ENCODE results near the gene PAK1. TPM values are rescaled to one million over a fixed set of nuclear protein-coding genes. Genes with fewer than 3 reads are reported as not detected.

PAK1 gene
- polyA plus RNA-seq, 1 experiment: 62.3 TPM

- ChIA-PET CTCF (no interaction called here), POLR2A (no interaction called here)
- Histone ChIP-seq H3K36me3 (ENCODE audit: control insufficient read depth, insufficient read depth, low read length) (no peaks in the 10 kb centered on the region), H3K27me3 (ENCODE audit: control insufficient read depth, insufficient read depth, low read length) (no peaks in the 10 kb centered on the region), H3K4me3 (ENCODE audit: low read depth, low read length) (no peak overlapping the region)
- TF ChIP-seq CTCF (IDR thresholded peaks at IDR 0.05; ENCODE audit: insufficient read depth, low read depth, low read length): no peak
- no peak for DNase-seq (ENCODE audit: low read depth)
Observed at GRCh38 chr11:77402218-77402556, 71.7 kb downstream of the PAK1 start.

- no peak for TF ChIP-seq CTCF (IDR thresholded peaks at IDR 0.05; ENCODE audit: insufficient read depth, low read depth, low read length)
- Histone ChIP-seq H3K27me3 (ENCODE audit: control insufficient read depth, insufficient read depth, low read length) (no peaks in the 10 kb centered on the region), H3K36me3 (ENCODE audit: control insufficient read depth, insufficient read depth, low read length) (no peaks in the 10 kb centered on the region), H3K4me3 (ENCODE audit: low read depth, low read length) (no peak overlapping the region)
- POLR2A ChIA-PET: no interaction called here
- CTCF ChIA-PET: no interaction called here
- no peak for DNase-seq (ENCODE audit: low read depth)
Observed at GRCh38 chr11:77401486-77402217, 72.2 kb downstream of the PAK1 start.

GRCh38 chr11:77400775-77401449, 73.0 kb downstream of the PAK1 start:
- ChIA-PET CTCF (no interaction called here), POLR2A (no interaction called here)
- Histone ChIP-seq H3K4me3 (ENCODE audit: low read depth, low read length) (no peak overlapping the region), H3K36me3 (ENCODE audit: control insufficient read depth, insufficient read depth, low read length) (no peaks in the 10 kb centered on the region), H3K27me3 (ENCODE audit: control insufficient read depth, insufficient read depth, low read length) (no peaks in the 10 kb centered on the region)
- no peak for TF ChIP-seq CTCF (IDR thresholded peaks at IDR 0.05; ENCODE audit: insufficient read depth, low read depth, low read length)
- DNase-seq (ENCODE audit: low read depth): no peak

GRCh38 chr11:77400271-77400670, 73.6 kb downstream of the PAK1 start:
- no peak for DNase-seq (ENCODE audit: low read depth)
- Histone ChIP-seq H3K36me3 (ENCODE audit: control insufficient read depth, insufficient read depth, low read length) (no peaks in the 10 kb centered on the region), H3K27me3 (ENCODE audit: control insufficient read depth, insufficient read depth, low read length) (no peaks in the 10 kb centered on the region), H3K4me3 (ENCODE audit: low read depth, low read length) (no peak overlapping the region)
- CTCF ChIA-PET: interaction anchor here (1.7 kb wide), 1 partner anchor 12 kb away, joined by 5 read pairs; no protein-coding TSS in a partner anchor
- no peak for TF ChIP-seq CTCF (IDR thresholded peaks at IDR 0.05; ENCODE audit: insufficient read depth, low read depth, low read length)
- POLR2A ChIA-PET: no interaction called here

GRCh38 chr11:77397631-77398030, 76.3 kb downstream of the PAK1 start:
- ChIA-PET POLR2A (no interaction called here), CTCF (no interaction called here)
- H3K4me3 ChIP-seq (ENCODE audit: low read depth, low read length): no peak overlapping the region
- H3K36me3 ChIP-seq (ENCODE audit: control insufficient read depth, insufficient read depth, low read length): no peaks in the 10 kb centered on the region
- no peak for DNase-seq (ENCODE audit: low read depth)
- TF ChIP-seq CTCF (IDR thresholded peaks at IDR 0.05; ENCODE audit: insufficient read depth, low read depth, low read length): no peak
- no peaks in the 10 kb centered on the region for H3K27me3 ChIP-seq (ENCODE audit: control insufficient read depth, insufficient read depth, low read length)
